Stimulated activated CD8-positive, alpha-beta memory T cell treated with anti-CD3 and anti-CD28 coated beads, Interleukin-2, amount 100 ng/mL, for 48 hours (primary cell): ENCODE data around the gene SLC18A2.
"Not testable (repeated sequence)": the region's sequence is repeated elsewhere in the genome, so short reads cannot be mapped to it uniquely, and the experiment has no call there.

ENCODE experiments used
- DNase-seq, 2 donors: peaks; one replicate each; pipeline ENCODE4 v3.0.0-alpha.2; 2020; ENCODE audit warnings: low read depth in 2 of 2

Gene SLC18A2

DNA sequence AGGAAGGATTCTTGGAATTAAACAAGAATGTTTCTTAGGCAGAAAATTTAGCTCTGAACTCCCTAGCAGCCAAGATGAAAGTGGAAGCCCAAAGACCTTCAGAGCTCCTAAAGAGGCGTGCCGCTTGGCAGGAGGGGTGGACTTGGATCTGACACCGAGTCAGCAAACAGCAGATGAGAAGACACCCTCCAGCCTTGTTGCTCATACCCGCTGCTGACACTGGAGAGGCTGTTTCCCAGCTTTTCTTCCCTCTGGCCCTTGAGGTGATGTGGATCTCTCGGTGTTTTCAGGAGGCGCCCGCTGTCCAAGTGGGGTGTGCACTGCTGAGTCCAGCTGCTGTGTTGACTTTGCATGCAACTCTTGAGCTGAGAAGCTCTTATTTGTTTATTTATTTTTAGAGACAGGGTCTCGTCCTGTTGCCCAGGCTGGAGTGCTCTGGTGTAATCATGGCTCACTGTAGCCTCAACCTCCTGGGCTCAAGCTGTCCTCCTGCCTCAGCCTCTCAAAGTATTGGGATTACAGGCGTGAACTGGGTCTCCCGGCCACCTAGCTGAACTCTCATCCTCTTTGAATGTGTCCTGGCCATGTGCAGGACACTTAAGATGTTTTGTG is 21.5 kb downstream of the SLC18A2 start:
- DNase-seq: no peak

DNA sequence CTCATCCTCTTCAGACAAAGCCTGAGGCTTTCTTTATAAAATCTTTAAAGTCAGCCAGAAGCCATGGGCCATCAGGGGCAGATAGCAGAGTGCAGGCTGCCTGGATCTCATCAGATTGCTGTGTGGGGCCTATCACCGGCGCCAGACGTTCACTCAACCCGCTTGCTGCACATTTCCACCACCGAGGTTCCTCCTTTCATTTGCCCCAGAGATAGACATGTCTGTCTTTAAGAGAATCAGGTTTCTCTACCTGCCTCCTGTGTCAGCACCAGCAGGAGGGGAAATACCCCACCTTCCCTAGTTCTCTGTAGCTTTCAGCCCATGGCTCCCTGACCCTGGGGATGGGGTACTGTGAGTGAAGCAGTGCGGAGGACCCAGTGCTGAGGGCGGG is 22.0 kb downstream of the SLC18A2 start:
- no peak for DNase-seq

DNA sequence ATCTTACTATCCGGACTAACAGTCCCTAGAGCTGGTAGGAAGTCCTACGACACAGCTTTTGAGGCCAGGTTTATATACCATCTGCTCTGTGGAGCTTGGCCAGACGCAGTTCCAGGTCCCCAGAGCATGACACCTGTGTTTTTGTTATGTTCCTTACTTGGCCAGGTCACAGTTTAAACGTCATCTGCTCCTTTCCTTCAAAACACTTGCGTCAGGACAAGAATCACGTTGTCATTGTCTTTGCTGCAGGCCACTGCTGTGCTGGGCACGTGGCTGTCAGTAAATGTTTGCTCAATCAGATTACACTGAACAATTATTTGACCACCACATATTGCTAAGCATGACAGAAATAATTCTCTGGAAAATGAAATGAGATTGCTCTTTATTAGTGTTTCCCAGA is 23.9 kb downstream of the SLC18A2 start:
- DNase-seq: no peak

DNA sequence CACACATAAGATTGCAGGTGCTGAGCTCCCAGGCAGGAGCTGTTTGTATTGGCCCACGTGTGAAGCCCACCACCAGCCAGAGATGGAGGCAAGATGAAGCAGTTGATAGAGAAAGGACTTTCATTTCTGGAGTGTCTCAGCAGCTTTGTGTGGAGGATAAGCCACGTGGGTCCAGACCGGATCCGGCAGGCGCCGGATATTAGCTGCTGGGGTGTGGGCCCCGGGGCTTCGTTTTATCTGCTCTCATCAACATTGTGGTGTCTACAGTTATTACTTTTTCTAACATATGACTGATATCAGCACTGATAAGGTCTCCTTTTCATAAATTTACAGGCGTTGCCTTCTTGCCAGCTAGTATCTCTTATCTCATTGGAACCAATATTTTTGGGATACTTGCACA is 25.5 kb downstream of the SLC18A2 start:
- DNase-seq: no peak

DNA sequence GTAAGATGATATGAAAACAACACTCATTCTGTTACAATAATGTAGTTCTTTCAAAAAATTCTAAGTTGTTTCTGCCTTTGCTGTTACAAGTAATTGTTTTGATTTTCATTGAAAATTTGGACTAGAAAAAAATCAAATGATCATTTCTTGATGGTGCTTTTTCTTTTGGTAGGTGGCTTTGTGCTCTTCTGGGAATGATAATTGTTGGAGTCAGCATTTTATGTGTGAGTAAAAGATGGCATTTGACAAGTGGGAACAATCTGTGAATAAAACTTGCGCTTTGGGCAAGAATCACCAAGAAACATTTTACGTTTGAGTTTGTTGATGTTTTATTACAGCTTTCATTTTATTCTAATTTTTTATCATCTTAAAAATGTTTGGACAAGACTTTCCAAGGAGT is 25.9 kb downstream of the SLC18A2 start:
- DNase-seq: no peak

GRCh38 chr10:117268258-117268657 is 27.3 kb downstream of the SLC18A2 start:
- DNase-seq: no peak

DNA sequence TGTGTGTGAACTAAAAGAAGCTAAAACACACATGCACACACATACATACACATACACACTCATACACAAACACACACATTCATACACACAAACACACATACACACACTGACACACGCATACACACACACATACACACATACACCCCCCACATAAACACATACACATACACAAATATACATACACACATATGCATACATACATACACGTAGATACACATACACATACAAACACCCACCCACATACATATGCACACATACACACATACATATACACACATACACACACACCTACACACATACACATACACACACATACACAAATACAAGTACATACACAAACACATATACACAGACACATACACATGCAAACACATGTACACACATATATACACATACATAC is 28.0 kb downstream of the SLC18A2 start:
- DNase-seq: no peak

DNA sequence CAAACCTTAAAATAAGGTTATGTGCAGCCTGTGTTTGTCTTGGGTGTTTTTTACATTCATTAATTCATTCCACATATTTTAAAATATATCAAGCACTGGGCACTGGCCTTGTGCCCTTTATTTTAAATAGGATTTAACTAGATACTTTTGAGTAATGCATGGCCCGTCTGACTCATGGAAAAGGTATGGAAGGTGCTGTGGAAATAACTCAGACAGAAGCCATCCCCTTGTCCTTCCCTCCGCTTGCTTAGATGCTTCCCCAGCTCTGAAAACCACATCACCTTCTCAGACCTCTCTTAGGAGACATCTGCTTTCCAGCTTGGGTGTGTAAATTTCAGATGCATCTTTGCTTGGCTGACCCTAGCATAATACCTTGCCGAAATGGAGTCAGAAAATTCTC is 30.5 kb downstream of the SLC18A2 start:
- DNase-seq: no peak

GRCh38 chr10:117272195-117273076 is 31.5 kb downstream of the SLC18A2 start:
- no peak for DNase-seq

DNA sequence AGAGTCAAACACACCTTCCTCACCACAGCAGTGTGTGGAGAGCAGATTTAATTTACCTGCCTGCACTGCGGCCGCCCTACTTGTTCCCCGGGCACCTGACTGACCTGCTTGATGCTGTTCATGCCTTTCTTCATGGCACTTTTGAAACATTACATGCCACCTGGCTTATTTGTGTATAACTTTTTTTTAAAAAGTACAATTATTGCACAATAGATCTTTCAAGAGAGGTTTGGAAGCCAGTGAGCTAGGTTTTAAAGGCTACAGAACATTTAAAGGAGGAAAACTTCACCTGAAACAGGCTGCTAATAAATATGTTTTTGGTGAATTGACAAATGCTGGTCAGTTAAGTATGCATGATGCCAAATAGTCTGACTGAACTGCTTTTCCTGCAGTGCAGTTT is 33.1 kb downstream of the SLC18A2 start:
- no peak for DNase-seq

DNA sequence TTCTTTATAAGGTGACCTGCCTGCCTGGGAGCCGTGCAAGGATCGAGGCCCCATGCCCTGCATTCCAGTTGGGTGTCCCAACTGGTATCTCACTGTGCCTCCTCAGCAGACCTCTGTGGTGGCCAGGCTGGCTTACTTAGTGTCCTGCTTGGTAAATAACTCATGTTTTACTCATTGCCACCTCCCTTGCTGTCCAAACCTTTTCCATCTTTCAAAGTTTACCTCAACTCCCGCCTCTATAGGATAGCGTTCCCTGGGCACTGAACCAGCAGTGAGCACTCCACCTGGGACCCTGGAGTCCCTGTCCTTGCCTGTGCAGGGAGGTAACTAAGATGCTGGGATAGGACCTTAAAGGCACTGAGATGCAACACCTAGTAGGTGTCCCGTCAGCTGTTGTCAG is 33.6 kb downstream of the SLC18A2 start:
- no peak for DNase-seq

GRCh38 chr10:117275121-117275520 is 34.2 kb downstream of the SLC18A2 start:
- DNase-seq: no peak

- no peak for DNase-seq
These were observed 36.8 kb downstream of the SLC18A2 start for GRCh38 chr10:117277675-117278074.

GRCh38 chr10:117284716-117285494 is 44.0 kb downstream of the SLC18A2 start:
- no peak for DNase-seq

GRCh38 chr10:117290872-117291271 is 50.0 kb downstream of the SLC18A2 start:
- DNase-seq: not testable (repeated sequence)

DNA sequence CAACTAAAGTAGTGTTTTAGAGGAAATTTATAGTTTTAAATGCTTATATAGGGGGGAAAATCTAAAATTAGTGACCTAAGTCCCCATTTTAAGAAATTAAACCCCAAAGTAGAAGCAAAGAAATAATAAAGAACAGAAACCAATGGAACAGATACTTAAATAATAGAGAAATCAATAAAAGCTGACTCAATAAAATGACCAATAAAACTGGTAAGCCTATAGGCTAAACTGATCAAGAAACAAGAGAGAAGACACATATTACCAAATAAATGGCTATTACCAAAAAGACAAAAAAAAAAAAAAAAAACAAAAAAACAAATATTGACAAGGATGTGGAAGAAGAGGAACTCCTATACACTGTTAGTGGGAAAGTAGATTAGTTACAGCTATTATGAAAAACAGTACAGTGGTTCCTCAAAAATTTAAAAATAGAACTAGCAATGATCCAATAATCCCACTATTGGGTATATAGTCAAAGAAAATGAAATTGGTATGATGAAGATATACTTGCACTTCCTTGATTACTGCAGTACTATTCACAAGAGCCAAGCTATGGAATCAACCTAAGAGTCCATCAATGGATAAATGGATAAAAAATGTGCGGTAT is 53.2 kb downstream of the SLC18A2 start:
- no peak for DNase-seq

DNA sequence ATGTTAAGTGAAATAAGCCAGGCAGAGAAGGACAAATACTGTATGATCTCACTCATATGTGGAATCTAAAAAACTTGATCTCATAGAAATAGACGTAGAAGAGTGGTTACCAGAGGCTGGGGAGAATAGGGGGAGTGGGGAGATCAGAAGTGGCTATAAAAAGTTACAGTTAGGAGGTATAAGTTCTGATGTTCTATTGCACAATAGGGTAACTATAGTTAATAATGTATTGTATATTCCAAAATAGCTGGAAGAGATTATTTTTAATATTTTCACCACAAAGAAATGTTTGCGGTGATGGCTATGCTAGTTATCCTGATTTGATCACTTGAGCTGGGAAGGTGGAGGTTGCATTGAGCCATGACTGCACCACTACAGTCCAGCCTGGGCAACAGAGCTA is 53.8 kb downstream of the SLC18A2 start:
- DNase-seq: no peak

GRCh38 chr10:117298219-117298618 is 57.3 kb downstream of the SLC18A2 start:
- no peak for DNase-seq

DNA sequence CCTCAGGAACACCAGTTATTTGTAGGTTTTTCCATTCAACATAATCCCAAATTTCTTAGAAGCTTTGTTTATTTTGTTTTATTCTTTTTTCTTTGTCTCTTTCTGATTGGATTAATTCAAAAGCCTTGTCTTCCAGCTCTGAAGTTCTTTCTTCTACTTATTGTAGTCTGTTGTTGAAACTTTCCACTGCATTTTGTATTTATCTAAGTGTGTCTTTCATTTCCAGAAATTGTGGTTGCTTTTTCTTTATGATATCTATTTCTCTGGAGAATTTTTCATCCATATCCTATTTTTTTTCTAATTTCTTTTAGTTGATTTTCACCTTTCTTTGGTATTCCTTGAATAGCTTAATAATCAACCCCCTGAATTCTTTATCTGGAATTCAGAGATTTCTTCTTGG is 58.5 kb downstream of the SLC18A2 start:
- no peak for DNase-seq

- no peak for DNase-seq
These were observed 59.8 kb downstream of the SLC18A2 start for GRCh38 chr10:117300671-117301070.

- DNase-seq: not testable (repeated sequence)
These were observed 62.5 kb downstream of the SLC18A2 start for GRCh38 chr10:117303451-117303850.

DNA sequence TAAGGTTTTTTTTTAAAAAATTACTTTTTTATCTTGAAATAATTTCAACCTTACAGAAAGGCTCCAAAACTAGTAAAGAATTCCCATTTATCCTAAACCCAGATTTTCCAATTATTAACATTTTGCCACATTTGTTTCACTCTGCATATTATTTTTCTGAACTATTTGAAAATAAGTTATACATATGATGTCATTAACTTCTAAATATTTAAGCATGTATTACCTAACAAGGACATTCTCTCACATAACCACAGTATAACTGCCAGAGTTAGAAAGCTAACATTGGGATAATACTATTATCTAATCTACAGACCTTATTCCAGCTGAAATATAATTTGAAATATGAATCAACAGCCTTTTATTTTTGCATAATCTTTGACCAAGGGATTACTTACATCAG is 65.8 kb downstream of the SLC18A2 start:
- DNase-seq: no peak
